Testis (tissue), 3 donors: Measurements from ENCODE around the gene LRRC58. TPM values are rescaled to one million over a fixed set of nuclear protein-coding genes. Genes with fewer than 3 reads are reported as not detected.
A peak's percentile ranks its signal among the peaks of the same experiment; 100 is the strongest.

Experiments
- DNase-seq: peaks from one replicate; pipeline ENCODE4 v3.0.0-alpha.2; 2019
- H3K27ac ChIP-seq, 2 donors: fragments of 200-600 bp; sonication (generic); one replicate each; pipeline ENCODE4 v1.5.1; 2019
- H3K27me3 ChIP-seq: fragments of 200-600 bp; sonication (generic); one replicate; pipeline ENCODE4 v1.5.1; 2019
- H3K36me3 ChIP-seq: fragments of 200-600 bp; sonication (generic); one replicate; pipeline ENCODE4 v1.5.1; 2017; ENCODE audit warnings: low read depth; ENCODE audit errors: missing control alignments
- H3K4me1 ChIP-seq: fragments of 200-600 bp; sonication (generic); one replicate; pipeline ENCODE4 v1.5.1; 2019
- H3K4me3 ChIP-seq, 2 donors: fragments of 200-600 bp; sonication (generic); one replicate each; pipeline ENCODE4 v1.5.1; 2017 to 2019
- H3K9me3 ChIP-seq: fragments of 200-600 bp; sonication (generic); one replicate; pipeline ENCODE4 v1.5.1; 2017
- CTCF ChIP-seq, 3 experiments: fragments of 450-650 bp in 2 of 3; fragments of 200-600 bp in 1 of 3; sonication (generic) in 1 of 3; IDR thresholded peaks; one replicate each; pipeline ENCODE4 v1.5.1; 2016 to 2019; ENCODE audit warnings: antibody characterized with exemption in 3 of 3, mild to moderate bottlenecking in 2 of 3, moderate library complexity in 1 of 3
- POLR2A ChIP-seq: fragments of 450-650 bp; IDR thresholded peaks from one replicate; pipeline ENCODE4 v1.6.1; 2017; ENCODE audit warnings: antibody characterized with exemption, mild to moderate bottlenecking, moderate library complexity
- WGBS, 2 donors: methylation state at CpG; one replicate each; pipeline ENCODE4 v1.1.5; 2018; 5-methylcytosine and 5-hydroxymethylcytosine counted together
- intact Hi-C: fragments of 100-400 bp; cut with DNase I; formaldehyde crosslinking; loops from one replicate; pipeline ENCODE4 v1.15.1; 2023; ENCODE audit warnings: low total_unique reads
- polyA plus RNA-seq: library from polyadenylated mRNA; stranded (reverse); fragments of 350-450 nt; fragmentation: Illumina TruSeq; extraction: RNeasy Lipid Tissue Mini Kit (QIAGEN cat#74804); gene quantifications from one replicate; pipeline ENCODE4 v1.2.3, GENCODE V29; 2014; ENCODE audit warnings: low read depth, low replicate concordance; ENCODE audit not compliant: insufficient read depth
- total RNA-seq, 2 donors: library from RNA; depleted of rRNA; stranded (reverse); fragments of >200 nt; gene quantifications; one replicate each; pipeline ENCODE4 v1.2.3, GENCODE V29; 2016

LRRC58 gene
- total and polyA plus RNA-seq, 3 donors from 2014 or later: 8.5 to 21.2 (median 18.6) TPM

GRCh38 chr3:120357807-120358206 lies 8.7 kb upstream of the LRRC58 start:
- intact Hi-C loops: no loop called here
- no peaks in the 10 kb centered on the region for H3K27me3 ChIP-seq

GRCh38 chr3:120355486-120355885 lies 6.3 kb upstream of the LRRC58 start:
- no peak overlapping the region for H3K27ac ChIP-seq
- WGBS, 2 donors: 96 to 97% methylated on average over 1 of the region's 1 CpG
- no peak overlapping the region for H3K4me3 ChIP-seq
- intact Hi-C loops: no loop called here
- TF ChIP-seq POLR2A: no peak
- no peak for TF ChIP-seq CTCF (IDR thresholded peaks at IDR 0.05)
- H3K9me3 ChIP-seq: no peaks in the 10 kb centered on the region
- H3K4me1 ChIP-seq: no peaks in the 10 kb centered on the region
- DNase-seq: no peak
- no peaks in the 10 kb centered on the region for H3K27me3 ChIP-seq
- H3K36me3 ChIP-seq: no peaks in the 10 kb centered on the region

More at GRCh38 chr3:120357807-120358206, 8.7 kb upstream of the LRRC58 start:
- no peaks in the 10 kb centered on the region for H3K4me1 ChIP-seq
- no peak for DNase-seq
- TF ChIP-seq POLR2A (no peak), CTCF (IDR thresholded peaks at IDR 0.05) (no peak)
- no peak overlapping the region for H3K27ac ChIP-seq
- H3K4me3 ChIP-seq: no peak overlapping the region
- H3K36me3 ChIP-seq: no peaks in the 10 kb centered on the region
- H3K9me3 ChIP-seq: no peaks in the 10 kb centered on the region

- Histone ChIP-seq H3K36me3 (no peaks in the 10 kb centered on the region), H3K27ac (no peak overlapping the region), H3K4me3 (no peak overlapping the region), H3K27me3 (no peaks in the 10 kb centered on the region), H3K9me3 (no peaks in the 10 kb centered on the region), H3K4me1 (no peaks in the 10 kb centered on the region)
- intact Hi-C loops: no loop called here
- no peak for TF ChIP-seq POLR2A
- TF ChIP-seq CTCF (IDR thresholded peaks at IDR 0.05): no peak
- no peak for DNase-seq
These were observed 4.3 kb upstream of the LRRC58 start for GRCh38 chr3:120353463-120353862.

- no peaks in the 10 kb centered on the region for H3K9me3 ChIP-seq
- no peaks in the 10 kb centered on the region for H3K27me3 ChIP-seq
- TF ChIP-seq POLR2A (no peak), CTCF (IDR thresholded peaks at IDR 0.05) (no peak)
- whole genome bisulfite sequencing, 2 donors: 90 to 94% methylated on average over 4 of the region's 4 CpGs
- DNase-seq: no peak
- intact Hi-C loops: no loop called here
- H3K4me1 ChIP-seq: peaks cover 6% of the 10 kb centered on the region
- no peak overlapping the region for H3K27ac ChIP-seq
- H3K4me3 ChIP-seq: no peak overlapping the region
- H3K36me3 ChIP-seq: no peaks in the 10 kb centered on the region
These were observed 2.9 kb upstream of the LRRC58 start for GRCh38 chr3:120352017-120352416.

- H3K9me3 ChIP-seq: no peaks in the 10 kb centered on the region
- peak overlapping the region in 1 of 2 donors; percentile 96 for H3K27ac ChIP-seq
- WGBS, 2 donors: 24 to 38% methylated on average over 8 of the region's 8 CpGs
- no peaks in the 10 kb centered on the region for H3K27me3 ChIP-seq
- H3K4me3 ChIP-seq: no peak overlapping the region
- DNase-seq: peak; percentile 26
- H3K4me1 ChIP-seq: peaks cover 6% of the 10 kb centered on the region
- TF ChIP-seq POLR2A (no peak), CTCF (IDR thresholded peaks at IDR 0.05) (no peak)
- H3K36me3 ChIP-seq: no peaks in the 10 kb centered on the region
- intact Hi-C loops: no loop called here
These were observed 1.3 kb upstream of the LRRC58 start for GRCh38 chr3:120350401-120350941.
